HL-60/S4 (cell line): ENCODE results near the gene TMEM184B.

Experiments
- in situ Hi-C: fragments of 300-500 bp; cut with MboI; formaldehyde crosslinking; loops from 2 replicates; pipeline ENCODE4 v1.14.3; 2022; ENCODE audit warnings: low sequenced_read_pairs

Gene TMEM184B

GRCh38 chr22:38211556-38211955 lies 61.3 kb downstream of the TMEM184B start:
- in situ Hi-C loops, result no loop called here

DNA sequence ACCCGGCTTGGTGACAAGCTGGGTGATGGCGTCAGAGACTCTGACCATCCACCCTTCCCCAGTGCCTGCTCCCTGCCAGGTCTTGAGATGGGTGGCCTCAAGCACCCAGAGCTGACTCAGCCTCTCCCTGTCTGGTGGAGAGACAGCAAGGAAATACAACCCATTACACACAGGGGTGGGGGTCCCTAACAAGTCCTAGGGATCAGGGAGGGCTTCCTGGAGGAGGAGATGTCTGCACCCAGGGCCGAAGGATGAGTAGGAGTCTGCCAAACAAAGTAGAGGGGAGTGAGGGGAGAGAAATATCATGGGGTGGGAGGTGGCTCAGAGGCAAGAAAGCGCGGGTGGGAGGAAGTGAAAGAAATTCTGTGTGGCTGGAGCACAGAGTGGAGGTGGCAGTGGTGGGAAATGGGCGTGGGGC lies 64.2 kb downstream of the TMEM184B start:
- in situ Hi-C loops, result no loop called here

- in situ Hi-C loops, result no loop called here
Observed at GRCh38 chr22:38207898-38208432, 64.8 kb downstream of the TMEM184B start.

DNA sequence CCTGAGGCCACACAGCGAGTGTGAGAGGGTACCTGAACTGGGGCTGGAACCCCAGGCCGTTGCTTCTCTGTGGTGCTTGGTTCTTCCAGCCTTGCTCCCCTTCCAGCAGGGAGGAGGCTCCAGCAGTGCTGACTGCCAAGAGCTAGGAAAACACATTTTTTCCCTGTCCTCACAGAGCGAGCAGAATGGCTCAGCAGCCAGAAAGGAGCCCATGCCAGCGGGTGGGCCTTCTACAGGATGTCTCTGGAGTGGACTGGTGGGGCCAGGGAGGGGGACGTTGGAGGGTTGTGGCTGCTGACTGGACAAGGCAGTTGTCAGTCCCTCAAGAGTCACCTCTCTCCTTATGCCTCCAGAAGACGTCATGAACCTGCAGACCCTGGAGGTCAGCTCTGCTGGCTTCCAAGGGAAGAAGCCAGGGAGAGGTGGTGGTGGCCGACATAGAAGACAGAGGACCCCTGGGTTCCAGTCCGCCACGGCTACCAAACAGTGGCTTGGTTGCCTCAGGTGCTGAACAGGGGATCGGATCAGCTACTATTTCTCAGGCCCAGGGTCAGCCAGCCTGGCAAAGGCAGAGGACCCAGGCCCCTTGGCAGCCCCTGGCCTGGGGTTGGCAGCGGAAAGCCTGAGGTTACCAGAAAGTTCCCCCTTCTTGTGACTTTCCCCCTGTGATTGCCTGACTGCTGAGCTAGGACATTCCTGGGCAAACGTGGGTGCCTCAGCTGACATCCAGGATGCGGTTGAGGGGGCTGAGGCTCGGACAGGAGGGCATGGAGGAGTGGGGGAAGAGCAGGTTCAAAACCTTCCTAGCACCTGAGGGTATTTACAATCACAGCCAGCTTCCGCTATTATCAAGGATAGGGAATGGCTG lies 67.3 kb downstream of the TMEM184B start:
- in situ Hi-C loops, result no loop called here

GRCh38 chr22:38204784-38205183 lies 68.0 kb downstream of the TMEM184B start:
- in situ Hi-C loops, result no loop called here

- in situ Hi-C loops, result no loop called here
Observed at GRCh38 chr22:38203855-38204514, 68.8 kb downstream of the TMEM184B start.

DNA sequence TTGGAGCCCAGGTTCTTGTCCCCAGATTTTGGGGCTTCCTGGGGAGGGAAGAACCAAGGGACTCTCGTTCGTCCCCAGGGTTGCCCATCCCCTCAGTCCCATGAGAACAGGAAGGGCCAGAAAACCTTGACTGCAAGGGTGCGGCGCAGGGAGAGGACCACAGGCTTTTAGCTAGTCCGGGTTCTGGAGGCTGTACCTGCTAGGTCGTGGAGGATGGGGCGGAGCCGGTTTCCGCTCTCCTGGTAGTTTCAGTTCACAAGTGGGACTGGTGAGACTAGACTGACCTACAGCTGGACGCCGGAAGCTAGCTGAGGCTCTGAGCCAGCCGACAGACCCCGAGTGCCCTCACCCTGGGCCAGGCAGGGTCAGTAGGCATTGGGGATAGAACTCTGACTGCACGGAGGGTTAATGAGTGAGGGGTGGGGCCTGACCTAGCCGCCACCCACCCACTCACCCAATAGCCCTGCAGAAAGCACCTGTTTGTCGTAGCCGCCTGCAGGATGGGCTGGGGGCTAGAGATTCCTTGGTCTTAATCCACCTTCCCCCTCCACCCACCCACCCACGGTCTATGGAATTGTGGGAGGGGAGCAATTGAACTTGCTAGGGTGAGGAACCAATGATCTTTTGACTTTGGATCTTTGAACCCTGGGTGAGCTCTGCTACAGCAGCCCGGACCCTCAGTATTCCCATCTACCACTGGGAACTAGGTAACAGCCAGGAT lies 69.6 kb downstream of the TMEM184B start:
- in situ Hi-C loops, result no loop called here

- in situ Hi-C loops, result no loop called here
Observed at GRCh38 chr22:38202437-38203089, 70.2 kb downstream of the TMEM184B start.

GRCh38 chr22:38201711-38202436 lies 70.9 kb downstream of the TMEM184B start, which contains the start of gene MAFF:
TSS of gene MAFF (plus strand) at chr22:38201994. CDS start at chr22:38213854, 11,860 bp downstream.
- in situ Hi-C loops, result no loop called here

GRCh38 chr22:38201371-38201710 lies 71.5 kb downstream of the TMEM184B start:
- in situ Hi-C loops, result no loop called here

GRCh38 chr22:38199826-38200559 lies 72.8 kb downstream of the TMEM184B start:
- in situ Hi-C loops, result no loop called here

DNA sequence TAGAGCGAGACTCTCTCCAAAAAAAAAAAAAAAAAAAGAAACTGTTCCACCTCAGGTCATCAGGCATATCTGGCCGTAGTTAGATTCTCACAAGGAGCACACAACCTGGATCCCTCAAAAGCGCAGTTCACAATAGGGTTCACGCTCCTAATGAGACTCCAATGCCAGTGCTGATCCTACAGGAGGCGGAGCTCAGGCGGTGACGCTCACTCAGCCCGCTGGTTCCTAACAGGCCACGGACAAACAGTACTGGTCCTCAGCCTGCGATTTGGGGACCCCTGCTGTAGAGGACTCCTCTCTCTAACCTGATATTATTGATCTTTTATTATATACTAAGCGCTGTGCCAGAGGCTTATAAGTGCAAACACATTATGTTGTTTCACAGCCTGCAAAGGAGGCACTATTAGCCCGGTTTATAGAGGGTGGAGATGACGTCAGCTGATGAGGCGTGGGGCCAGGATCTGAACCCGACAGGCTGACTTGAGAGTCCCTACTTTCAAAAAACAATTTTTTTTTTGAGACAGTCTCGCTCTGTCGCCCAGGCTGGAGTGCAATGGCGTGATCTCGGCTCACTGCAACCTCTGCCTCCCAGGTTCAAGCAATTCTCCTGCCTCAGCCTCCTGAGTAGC lies 75.9 kb downstream of the TMEM184B start:
- in situ Hi-C loops, result no loop called here

DNA sequence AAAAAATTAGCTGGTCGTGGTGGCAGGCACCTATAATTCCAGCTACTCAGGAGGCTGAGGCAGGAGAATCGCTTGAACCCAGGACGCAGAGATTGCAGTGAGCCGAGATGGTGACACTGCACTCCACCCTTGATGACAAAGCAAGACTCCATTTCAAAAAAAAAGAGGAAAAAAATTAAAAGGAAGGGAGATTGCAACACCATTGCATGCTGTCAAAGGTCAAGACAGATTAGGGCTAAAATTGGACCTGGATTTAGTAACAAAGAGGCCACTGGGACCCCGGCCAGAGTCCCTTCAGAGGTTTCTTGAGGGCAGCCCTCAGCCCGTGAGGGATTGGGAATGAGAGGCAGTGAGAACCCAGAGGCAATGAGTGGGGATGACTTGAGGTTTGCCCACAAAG lies 79.2 kb downstream of the TMEM184B start:
- in situ Hi-C loops, result no loop called here

GRCh38 chr22:38192475-38192863 lies 80.3 kb downstream of the TMEM184B start:
- in situ Hi-C loops, result no loop called here

DNA sequence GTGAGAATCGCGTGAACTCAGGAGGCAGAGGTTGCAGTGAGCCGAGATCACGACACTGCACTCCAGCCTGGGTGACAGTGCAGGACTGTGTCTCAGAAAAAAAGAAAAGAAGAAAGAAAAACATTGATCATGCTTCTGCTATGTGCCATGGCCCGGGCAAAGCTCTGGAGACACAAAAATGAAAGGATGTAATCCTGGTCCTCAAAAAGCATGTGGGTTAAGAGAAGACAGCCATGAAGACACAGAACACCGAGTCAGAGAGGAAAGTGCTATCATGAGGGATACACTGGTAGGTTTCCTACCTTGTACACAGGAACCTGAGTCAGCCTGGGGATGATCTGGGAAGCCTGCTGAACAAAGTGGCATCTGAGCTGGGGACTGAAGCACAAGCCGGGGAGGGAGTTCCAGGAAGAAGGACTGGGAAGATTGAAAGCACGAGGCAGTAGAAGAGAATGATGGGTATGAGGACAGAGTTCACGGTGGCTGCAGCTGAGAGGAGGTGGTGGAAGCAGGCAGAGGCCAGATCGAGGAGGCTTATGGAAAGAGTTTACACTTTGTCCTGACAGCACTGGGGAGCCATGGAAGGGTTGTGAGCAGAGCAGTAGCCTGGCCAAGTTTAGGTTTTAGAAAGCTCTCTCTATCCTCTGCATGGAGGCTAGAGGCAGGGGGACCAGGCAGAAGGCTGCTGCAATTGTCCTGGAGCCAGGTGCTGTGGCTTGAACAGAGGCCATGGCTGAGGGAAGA lies 80.9 kb downstream of the TMEM184B start:
- in situ Hi-C loops, result no loop called here

GRCh38 chr22:38191055-38191454 lies 81.8 kb downstream of the TMEM184B start:
- in situ Hi-C loops, result no loop called here

DNA sequence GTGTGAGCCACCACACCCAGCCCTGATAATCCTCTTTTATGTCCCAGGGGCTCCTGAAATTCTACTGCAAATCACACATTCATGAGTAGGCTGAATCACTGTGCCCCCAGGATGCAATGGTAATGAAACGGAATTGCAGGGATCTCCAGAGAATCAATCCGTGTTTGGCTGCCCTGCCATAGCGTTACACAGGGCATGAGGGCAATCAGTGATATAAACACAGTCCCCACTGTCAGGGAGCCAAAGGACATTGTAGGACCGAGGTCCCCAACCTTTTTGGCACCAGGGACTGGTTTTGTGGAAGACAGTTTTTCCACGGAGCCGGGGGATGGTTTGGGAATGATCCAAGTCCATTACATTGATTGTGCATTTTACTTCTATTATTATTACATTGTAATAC lies 82.2 kb downstream of the TMEM184B start:
- in situ Hi-C loops, result no loop called here

DNA sequence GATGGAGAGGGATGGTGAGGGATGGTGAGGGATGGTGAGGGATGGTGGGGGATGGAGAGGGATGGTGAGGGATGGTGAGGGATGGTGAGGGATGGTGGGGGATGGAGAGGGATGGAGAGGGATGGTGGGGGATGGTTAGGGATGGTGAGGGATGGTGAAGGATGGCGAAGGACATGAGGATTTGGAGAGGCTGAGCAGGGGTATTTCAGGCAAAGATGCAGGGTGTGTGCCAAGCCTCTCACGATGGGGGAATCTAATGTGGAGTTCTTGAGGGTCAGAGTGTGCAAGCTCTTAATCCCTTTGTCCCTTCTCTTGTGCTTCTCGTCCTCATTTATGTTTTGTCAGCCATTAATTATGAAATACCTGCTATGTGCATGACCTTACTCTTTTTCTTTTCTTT lies 83.7 kb downstream of the TMEM184B start:
- in situ Hi-C loops, result no loop called here
